ENCODE measurements around the gene PRSS23.

Gene PRSS23

DNA sequence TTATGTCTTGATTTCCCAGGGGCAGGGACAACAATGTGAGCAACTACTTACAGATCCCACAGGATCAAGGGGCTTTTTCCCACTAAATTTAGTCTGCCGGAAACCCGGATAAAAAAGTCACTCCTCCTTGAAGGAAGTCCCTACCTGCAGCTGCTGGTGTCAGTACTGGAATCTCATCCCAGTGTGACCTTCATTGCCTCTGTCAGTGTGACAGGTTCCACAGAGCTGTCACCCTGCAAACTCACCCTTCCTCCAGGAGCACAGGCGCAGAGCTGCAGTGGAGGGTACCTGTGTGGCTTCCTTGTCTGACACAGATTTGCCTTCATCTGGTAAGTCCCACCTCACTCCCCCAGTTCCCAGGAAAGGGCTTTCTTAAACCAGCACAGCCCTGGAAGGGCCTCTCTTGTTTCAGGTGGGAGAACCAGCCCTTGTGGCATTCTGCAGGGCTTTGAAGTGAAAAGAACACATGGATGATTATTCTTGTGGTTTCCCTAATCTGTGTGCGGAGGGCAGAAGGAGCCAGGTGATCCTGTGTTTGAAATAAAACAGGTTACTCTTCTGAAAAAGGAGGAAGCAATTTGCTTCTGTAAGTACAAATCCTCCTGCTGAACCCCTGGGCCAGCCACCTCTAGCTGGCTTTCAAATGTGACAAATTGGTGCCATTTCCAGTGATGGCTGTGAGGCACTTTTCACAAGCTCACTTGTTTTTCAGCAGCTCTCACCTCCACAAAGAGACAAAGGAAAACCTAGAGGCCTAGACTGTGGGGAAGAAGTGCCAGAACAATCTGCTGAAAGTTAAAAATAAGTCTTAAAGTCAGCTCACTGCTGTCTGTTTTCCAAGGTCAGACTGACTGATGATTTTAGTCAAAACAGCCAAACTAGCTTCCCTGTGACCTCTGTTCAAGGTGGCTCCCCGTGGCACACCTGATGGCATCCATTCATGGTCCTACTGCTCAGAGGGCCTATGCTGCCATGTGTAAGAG, 9.2 kb upstream of the PRSS23 start:
- DNase-seq (ENCODE audit: low spot score), result no peak

DNA sequence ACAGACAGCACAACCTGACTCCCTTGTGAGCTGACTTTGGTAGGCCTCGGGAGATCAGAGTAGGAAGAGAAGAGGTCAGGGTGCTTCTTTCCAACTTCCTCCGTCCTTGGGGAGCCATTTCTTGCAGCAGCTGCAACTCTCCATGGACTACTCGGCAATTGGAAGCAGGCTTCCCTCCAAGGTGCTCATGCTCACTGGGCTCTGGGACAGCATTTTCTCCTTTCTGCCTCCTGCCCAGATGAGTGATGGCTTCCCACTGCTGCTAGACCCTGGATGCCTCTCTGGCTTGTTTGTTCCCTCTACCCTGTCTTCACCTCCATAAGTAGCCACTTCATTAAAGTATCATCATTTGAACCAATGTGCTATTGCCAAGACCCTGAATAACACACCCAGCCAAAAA, 8.2 kb upstream of the PRSS23 start:
- DNase-seq (ENCODE audit: low spot score), result no peak

DNA sequence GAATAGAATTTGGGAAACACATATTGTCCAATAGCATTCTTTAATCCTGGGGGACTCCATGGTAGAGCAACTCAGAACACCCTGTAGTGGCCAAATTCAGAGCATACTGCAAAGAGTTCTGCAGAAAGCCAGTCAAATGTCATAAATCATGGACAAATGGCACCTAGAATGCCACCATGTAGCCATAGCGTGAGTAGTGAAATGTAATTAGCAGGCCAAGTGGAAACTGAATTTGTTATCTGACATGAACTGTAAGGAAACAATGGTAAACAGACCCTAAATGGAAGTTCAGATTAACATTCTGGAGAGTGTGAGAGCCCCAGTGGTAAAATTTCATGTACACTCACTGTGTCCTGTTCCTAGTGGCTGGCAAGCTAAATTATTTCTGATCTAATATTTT, 7.0 kb upstream of the PRSS23 start:
- no peak for DNase-seq (ENCODE audit: low spot score)

DNA sequence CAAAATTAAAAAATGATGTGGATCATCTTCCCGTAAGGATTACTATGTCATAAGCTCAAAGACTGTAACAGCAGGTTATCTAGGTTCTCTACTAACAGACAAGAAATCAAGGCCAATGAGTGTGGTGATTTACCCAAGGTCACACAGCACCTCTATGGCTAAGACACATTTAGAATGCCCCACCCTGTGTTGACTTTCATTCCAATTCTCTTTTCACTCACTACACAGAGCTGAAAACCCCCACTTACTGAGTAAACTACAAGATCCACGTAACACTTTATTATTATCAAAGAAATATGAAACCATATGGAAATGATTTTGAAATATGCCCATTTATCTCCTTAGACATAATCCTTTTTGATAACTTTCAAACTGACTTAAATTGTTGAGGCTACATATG, 4.8 kb upstream of the PRSS23 start:
- no peak for DNase-seq (ENCODE audit: low spot score)

DNA sequence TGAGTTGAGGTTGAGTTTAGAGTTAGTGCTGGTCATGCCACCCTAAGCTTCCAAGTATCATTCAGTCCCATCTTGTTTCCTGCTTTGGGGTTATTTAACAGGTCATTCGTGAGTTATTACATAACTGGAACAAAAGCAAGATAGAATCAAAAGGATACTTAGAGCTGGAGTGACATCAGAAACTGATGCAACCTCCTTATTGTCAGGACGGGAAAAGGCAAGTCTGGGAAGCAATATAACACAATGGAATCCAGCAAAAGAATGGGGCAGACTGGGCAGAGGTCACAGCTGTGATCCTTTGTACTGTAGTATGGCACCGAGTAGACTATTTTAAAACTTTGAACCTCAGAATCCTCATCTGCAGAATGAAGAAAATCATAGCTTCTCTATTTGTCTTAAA, 4.4 kb upstream of the PRSS23 start:
- no peak for DNase-seq (ENCODE audit: low spot score)

DNA sequence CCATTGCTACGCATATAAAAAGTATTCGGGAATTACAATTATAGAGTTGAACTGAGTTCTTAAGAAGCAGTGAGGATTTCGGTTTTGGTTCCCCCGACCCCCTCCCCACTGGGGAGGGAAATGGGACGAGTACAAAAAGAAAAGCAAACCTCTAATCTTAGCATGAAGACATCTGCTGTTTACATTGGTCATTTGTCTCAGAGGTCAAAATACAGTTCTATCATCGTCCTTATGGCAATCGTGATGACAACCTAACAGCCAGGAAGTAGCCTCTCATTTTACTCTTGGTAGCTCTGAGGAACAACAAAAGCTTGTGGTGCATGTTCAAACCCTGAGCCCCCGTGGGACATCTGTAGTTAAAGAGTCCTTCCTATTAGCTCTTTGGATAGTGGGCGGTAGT, 3.2 kb upstream of the PRSS23 start:
- DNase-seq (ENCODE audit: low spot score), result no peak

DNA sequence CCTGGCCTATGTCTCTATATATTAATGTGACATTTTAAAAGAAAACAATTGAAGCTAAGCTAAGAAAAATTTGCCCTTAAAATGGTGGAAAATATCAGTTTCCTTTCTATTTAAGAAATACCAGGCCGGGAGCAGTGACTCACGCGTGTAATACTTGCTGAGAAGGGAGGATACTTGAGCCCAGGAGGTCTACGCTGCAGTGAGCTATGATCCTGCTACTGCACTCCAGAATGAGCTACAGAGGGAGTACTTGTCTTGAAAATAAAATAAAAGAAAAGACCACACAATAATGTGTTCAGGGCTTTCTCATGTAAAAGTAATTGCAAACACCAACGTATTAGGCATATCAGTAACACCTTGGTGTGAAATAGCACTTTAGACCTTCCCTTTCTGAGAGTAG, 1.4 kb upstream of the PRSS23 start:
- DNase-seq (ENCODE audit: low spot score), result no peak

DNA sequence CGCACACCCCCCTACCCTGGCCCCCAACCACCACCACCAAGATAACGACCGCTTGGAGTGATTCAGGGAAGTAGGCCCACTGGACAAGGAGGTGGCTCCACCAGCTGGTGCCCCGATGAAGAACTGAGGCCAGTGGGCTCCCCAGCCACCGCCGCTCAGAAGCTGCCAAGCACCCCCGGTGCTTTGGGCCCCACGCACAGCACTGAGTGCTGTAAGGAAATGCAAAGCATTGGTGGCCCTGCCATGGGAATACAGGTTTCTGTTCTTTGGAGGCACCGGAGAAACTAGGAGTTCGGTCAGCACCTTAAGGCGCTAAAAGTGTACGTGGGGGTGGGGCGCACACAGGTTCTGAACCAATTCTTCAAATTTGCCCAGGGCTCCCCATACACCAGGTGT, 664 bp upstream of the PRSS23 start:
- DNase-seq (ENCODE audit: low spot score), result no peak

DNA sequence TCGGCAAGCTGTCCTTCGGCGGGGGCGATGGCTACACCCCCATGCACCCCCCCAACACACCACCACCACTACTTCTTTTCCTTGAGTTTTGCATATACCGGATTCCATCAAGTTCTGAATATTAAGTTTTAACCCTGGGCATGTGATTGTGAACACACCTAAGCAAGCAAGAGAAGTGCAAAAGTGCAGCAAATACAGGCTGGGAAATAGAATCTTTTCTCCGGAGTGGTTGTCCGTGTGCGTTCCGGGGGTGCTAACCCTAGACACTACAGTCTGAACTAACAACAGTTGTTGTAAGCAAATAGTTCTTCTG, 574 bp downstream of the PRSS23 start:
- no peak for DNase-seq (ENCODE audit: low spot score)

DNA sequence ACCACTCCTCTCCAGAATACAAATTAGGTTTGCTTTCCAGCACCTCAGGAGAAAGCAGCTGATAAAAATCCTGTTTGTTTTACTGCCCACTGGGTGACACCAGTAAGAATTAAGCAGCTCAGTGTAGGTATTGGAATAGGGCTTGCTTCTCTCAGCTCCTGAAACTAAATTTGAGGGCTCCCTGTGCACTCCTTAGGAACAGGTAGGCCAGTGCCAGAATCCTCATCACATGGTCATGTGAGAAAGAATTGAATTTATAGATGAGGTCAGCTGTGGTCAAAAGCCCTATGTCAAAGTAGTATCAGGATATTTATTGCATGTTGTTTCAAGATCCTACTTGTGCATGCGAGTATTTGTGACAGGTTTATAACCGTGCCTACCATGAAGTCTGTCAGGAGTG, 1.0 kb downstream of the PRSS23 start:
- no peak for DNase-seq (ENCODE audit: low spot score)

DNA sequence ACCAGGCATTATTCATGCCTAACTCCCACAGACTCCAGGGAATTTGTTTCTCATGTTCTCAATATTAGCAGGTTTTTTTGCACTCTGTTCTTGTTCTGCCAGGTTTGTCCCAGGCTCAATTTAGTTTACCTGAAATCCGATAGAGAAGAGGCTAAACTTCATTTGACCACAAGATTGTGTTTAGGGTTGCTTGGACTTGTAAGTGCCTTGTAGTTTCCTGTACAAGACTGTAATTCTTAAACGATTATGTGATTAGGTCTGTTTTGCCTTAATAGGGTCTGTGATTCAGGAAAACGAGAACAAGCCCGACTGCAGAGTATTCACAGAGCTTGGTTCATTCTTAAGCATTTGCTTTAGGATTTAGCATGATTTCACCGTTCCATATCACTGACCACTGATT, 1.8 kb downstream of the PRSS23 start:
- DNase-seq (ENCODE audit: low spot score), result no peak

DNA sequence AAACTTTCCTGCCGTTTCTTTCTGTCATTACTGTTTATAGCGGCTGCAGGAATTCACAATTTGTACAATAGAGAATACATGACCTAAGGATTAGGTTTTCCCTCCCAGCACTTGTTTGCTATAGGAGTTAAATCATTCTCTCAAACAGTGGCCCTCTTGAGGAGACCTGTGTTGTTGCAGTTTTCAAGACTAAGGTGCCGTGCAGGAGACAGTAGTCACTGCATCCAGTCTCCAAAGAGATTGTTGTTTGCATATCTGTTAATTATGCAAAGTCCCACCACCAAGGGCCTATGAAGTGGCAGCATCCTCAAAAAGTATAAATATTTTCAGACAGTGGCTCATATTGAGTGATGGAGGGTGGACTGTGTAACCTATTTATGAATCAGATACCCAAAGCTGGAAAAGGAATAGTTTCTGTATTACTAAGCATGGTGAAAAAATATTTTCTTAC, 2.3 kb downstream of the PRSS23 start:
- DNase-seq (ENCODE audit: low spot score), result peak; percentile 79

DNA sequence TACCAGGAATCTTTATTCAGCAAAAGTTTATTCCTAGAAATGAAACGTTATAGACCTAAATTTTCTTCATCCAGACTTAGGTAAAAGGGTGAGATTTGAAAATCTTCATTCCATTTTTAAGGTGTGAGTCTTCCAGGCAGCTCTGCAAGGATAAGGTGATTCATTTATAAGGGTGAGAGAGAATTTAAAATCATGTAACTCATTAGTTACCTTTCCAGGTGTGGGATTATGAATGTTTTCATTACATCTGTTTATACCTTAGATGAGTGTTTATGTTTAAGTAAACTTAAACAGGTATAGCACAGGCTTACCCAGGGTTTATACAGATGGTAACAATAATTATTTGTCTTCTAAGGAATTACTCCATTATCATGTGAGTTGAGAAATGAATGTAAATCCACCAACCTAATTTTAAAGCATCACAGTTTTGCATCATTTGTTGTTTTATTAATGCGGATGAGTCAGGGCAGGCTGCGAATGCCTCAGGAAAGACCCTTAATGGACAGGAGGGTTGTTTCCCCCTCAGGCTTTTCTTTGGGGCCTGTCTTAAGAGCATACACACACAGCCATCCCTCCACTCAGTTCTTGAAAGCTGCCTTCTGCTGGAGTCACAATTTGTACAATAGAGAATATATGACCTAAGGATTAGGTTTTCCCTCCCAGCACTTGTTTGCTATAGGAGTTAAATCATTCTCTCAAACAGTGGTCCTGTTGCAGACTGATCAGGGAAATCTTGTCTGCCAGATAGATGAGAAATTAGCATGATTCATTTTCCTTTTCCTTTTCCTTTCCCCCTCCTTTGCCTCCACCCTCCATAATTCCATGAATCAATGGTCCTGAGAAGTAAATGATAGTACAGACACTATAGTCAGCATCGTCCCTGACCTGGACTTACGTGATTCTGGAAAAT, 3.0 kb downstream of the PRSS23 start:
- DNase-seq (ENCODE audit: low spot score), result no peak

DNA sequence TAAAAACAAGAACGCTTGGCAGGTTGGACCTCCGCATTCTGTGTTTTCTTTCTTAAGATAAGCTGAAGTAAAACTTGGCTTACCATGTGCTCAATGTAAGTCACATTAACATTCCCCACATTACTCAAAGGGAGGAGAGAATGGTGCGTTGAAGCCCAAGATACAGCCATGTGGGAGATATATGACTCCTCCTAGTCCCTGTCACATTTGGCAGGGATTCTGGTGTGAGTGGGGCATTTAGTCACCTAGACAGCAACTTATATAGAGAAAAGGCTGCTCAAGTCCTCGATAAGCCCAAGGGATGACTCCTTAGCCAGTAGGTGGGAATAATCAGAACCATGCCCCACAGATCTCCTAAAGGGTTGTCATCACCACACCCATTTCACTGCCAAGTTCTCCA, 4.6 kb downstream of the PRSS23 start:
- no peak for DNase-seq (ENCODE audit: low spot score)

DNA sequence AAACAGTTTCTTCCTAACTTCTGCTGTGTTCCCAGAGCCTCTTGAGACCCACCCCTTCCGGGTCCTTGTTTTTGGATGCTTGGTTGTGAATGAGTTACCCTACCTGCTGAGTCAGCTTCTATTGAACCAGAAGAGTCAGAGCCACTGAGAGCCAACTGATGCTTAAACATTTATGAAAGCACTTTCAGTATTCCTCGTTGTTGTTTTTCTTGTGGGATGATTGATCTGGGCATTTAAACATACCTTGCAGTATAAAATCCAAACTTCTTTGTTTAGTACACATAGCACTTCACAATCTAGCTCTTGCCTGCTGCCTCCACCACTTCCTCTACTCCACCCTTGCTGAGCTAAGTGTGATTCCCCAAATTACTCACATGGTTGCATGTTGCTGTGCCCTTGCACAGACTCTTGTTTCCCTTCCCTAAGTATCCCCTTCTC, 5.5 kb downstream of the PRSS23 start:
- no peak for DNase-seq (ENCODE audit: low spot score)

DNA sequence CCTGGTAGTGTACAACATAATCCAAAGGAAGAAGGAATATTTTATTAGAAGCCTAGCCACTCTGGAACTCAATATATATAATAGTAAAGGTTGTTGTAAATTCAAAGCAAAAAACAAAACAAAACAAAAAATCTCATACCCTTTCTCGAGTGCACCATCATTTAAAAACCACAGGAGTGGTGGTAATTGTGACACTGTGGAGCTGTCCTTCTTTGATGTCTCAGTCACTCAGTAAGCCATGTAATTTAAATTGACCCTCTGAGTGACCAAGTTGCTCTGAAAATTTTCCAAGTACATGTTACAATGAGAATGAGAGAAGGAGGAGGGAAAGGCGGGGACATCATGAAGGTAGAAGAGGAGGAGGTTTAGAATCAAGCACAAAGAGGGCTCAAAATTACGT, 6.6 kb downstream of the PRSS23 start:
- no peak for DNase-seq (ENCODE audit: low spot score)

DNA sequence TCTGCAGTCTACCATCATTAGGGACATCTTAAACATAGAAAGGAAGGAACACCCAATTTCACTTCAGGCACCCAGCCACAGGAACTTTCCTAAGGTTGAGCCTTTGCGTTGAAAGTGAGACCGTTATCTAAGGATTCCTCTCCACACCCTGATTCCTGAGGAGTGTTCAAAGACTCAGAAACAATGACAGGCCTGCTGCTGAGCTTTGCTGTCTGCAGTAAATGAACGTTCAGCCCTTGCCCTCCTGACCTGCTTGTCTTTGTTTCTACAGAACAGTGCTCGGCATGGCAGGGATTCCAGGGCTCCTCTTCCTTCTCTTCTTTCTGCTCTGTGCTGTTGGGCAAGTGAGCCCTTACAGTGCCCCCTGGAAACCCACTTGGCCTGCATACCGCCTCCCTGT, 7.0 kb downstream of the PRSS23 start:
- DNase-seq (ENCODE audit: low spot score), result no peak

DNA sequence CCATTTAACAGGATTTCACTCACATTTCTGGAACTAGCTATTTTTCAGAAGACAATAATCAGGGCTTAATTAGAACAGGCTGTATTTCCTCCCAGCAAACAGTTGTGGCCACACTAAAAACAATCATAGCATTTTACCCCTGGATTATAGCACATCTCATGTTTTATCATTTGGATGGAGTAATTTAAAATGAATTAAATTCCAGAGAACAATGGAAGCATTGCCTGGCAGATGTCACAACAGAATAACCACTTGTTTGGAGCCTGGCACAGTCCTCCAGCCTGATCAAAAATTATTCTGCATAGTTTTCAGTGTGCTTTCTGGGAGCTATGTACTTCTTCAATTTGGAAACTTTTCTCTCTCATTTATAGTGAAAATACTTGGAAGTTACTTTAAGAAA, 9.2 kb downstream of the PRSS23 start:
- no peak for DNase-seq (ENCODE audit: low spot score)

DNA sequence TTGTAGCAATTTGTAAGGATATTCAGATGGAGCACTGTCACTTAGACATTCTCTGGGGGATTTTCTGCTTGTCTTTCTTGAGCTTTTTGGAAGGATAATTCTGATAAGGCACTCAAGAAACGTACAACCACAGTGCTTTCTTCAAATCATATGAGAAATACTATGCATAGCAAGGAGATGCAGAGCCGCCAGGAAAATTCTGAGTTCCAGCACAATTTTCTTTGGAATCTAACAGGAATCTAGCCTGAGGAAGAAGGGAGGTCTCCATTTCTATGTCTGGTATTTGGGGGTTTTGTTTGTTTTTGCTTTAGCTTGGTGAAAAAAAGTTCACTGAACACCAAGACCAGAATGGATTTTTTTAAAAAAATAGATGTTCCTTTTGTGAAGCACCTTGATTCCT, 9.9 kb downstream of the PRSS23 start:
- DNase-seq (ENCODE audit: low spot score), result no peak

DNA sequence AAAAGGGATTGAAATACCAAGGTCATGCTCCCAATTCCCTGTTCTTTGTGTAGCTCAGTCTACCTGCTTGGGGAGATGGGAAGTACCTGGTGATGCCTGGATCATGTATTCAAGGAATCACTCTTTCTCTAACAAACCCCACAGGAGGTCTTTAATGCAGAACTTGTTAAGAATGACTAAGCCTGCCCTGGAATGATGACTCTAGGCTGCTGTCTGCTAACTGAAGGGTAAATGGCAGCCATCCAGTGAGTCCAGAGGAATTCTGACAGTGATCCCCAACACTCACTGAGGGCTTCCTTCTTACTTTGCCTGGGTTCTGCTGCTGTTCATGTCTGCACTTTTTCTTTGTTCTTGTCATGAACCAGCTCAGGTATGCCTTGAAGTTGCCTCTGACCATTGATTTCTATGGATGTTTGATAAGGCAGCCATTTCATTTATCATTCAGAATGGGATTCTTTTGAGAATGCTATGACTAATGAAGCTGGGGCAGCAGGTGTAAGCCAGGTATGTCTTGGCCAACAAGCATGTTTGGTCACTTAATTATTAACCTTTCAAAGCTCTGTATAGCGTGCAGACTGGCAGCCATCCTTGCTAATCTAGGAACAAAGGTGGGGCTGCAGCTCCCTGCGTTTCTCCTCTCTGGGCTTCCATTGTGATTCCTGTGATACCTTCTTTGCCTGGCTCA, 11.4 kb downstream of the PRSS23 start:
- peak; percentile 49 for DNase-seq (ENCODE audit: low spot score)

DNA sequence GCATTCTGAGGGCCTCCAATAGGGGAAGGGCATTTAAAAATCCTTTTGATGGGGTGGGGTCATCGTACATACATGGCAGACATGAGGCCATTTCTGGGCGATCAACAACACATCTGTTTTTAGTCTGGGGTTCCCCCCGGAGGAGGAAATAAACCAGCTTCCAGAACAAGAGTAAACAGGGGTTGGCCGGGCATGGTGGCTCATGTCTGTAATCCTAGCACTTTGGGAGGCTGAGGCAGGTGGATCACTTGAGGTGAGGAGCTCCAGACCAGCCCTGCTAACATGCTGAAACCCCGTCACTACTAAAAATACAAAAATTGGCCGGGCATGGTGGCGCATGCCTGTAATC, 12.0 kb downstream of the PRSS23 start:
- no peak for DNase-seq (ENCODE audit: low spot score)

DNA sequence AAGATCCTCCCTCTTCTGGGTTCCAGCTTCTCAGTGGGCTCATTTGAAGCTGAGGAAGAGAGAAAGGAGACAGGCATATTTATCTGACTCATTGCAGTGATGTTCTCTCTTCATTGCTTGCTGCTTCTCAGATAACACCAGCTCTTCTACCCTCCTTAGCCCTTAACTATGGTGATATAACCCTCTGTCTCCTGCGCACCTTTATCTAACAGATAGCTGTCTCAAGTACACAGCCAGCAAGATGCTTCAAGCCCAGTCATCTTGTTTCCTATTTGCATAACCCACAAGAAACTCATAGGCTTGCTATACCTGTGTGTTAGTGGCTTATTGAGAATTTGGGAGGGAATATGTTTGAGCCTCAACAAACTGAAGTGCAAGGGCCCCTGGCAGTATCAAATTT, 12.6 kb downstream of the PRSS23 start:
- DNase-seq (ENCODE audit: low spot score), result no peak

DNA sequence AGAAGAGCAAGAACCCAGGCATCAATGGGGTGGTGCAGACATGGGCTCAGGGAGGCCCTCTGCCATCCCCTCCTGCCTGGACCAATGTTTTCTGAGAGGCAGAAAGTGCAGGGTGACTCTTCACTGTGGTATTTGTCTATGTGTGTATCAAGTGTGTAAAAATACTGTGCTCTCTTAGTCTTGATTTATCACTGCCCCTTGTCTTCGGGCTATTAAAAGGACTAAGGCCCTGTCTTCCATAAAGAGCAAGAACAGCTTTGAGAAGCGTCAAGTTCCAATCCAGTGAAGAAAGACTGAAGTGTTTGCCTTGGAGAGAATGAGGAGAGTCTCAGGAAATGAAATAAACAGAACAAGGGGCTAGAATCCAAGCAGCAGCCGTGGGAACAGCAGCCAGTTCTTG, 14.4 kb downstream of the PRSS23 start:
- DNase-seq (ENCODE audit: low spot score), result no peak
